ENCODE measurements around the gene GFRAL.

GFRAL gene

GRCh38 chr6:55377150-55377549 is 49.9 kb downstream of the GFRAL start:
- no peak for TF ChIP-seq CTCF (IDR thresholded peaks at IDR 0.05; ENCODE audit: insufficient read depth, low read length, missing control alignments)
- ChIA-PET CTCF (no interaction called here), POLR2A (no interaction called here)
- H3K4me3 ChIP-seq (ENCODE audit: low read depth, low read length): no peak overlapping the region
- DNase-seq (ENCODE audit: low read depth, low spot score): no peak

GRCh38 chr6:55379471-55379870 is 52.2 kb downstream of the GFRAL start:
- CTCF ChIA-PET: no interaction called here
- no peak for TF ChIP-seq CTCF (IDR thresholded peaks at IDR 0.05; ENCODE audit: insufficient read depth, low read length, missing control alignments)

GRCh38 chr6:55379895-55380294 is 52.6 kb downstream of the GFRAL start:
- TF ChIP-seq CTCF (IDR thresholded peaks at IDR 0.05; ENCODE audit: insufficient read depth, low read length, missing control alignments): no peak
- ChIA-PET CTCF (no interaction called here), POLR2A (no interaction called here)
- no peak for DNase-seq (ENCODE audit: low read depth, low spot score)
- H3K4me3 ChIP-seq (ENCODE audit: low read depth, low read length): no peak overlapping the region

More at GRCh38 chr6:55379471-55379870, 52.2 kb downstream of the GFRAL start:
- POLR2A ChIA-PET: no interaction called here
- no peak for DNase-seq (ENCODE audit: low read depth, low spot score)
- no peak overlapping the region for H3K4me3 ChIP-seq (ENCODE audit: low read depth, low read length)

- no peak overlapping the region for H3K4me3 ChIP-seq (ENCODE audit: low read depth, low read length)
- no peak for DNase-seq (ENCODE audit: low read depth, low spot score)
- TF ChIP-seq CTCF (IDR thresholded peaks at IDR 0.05; ENCODE audit: insufficient read depth, low read length, missing control alignments): no peak
- CTCF ChIA-PET: no interaction called here
- POLR2A ChIA-PET: no interaction called here
Observed at GRCh38 chr6:55388211-55388610, 60.9 kb downstream of the GFRAL start.

GRCh38 chr6:55395871-55396270 is 68.6 kb downstream of the GFRAL start:
- ChIA-PET CTCF (no interaction called here), POLR2A (no interaction called here)
- TF ChIP-seq CTCF (IDR thresholded peaks at IDR 0.05; ENCODE audit: insufficient read depth, low read length, missing control alignments): no peak

GRCh38 chr6:55397986-55398385 is 70.7 kb downstream of the GFRAL start:
- DNase-seq (ENCODE audit: low read depth, low spot score): no peak
- no peak overlapping the region for H3K4me3 ChIP-seq (ENCODE audit: low read depth, low read length)
- POLR2A ChIA-PET: no interaction called here
- TF ChIP-seq CTCF (IDR thresholded peaks at IDR 0.05; ENCODE audit: insufficient read depth, low read length, missing control alignments): no peak
- CTCF ChIA-PET: no interaction called here

More at GRCh38 chr6:55395871-55396270, 68.6 kb downstream of the GFRAL start:
- no peak for DNase-seq (ENCODE audit: low read depth, low spot score)
- H3K4me3 ChIP-seq (ENCODE audit: low read depth, low read length): no peak overlapping the region

Data from AG04449 (cell line).